HepG2 (cell line): Measurements from ENCODE around the gene AIF1. TPM values are rescaled to one million over a fixed set of nuclear protein-coding genes. Genes with fewer than 3 reads are reported as not detected.
A peak's percentile ranks its signal among the peaks of the same experiment; 100 is the strongest.

Experiments used
- ARNT2 ChIP-seq: sonication (generic); formaldehyde crosslinking; IDR thresholded peaks from 2 replicates; pipeline ENCODE4 v1.8.0; 2022; ENCODE audit warnings: mild to moderate bottlenecking, low read depth, missing genetic modification reagents, moderate library complexity
- BORCS8-MEF2B ChIP-seq: sonication (generic); formaldehyde crosslinking; IDR thresholded peaks from 2 replicates; pipeline ENCODE4 v1.8.0; 2022; ENCODE audit warnings: mild to moderate bottlenecking, missing genetic modification reagents
- CBFB ChIP-seq: sonication (generic); formaldehyde crosslinking; IDR thresholded peaks from 2 replicates; pipeline ENCODE4 v1.4.0; 2020; ENCODE audit warnings: missing genetic modification reagents
- NFYC ChIP-seq: IDR thresholded peaks from 2 replicates; pipeline ENCODE4 v1.6.1; 2016; ENCODE audit warnings: missing genetic modification reagents, missing compliant biosample characterization
- PCBP1 ChIP-seq: fragments of 200-400 bp; formaldehyde crosslinking; IDR thresholded peaks from 2 replicates; pipeline ENCODE4 v1.6.1; 2017; ENCODE audit warnings: mild to moderate bottlenecking, low read depth, low read length, borderline replicate concordance
- PRMT3 ChIP-seq: sonication (generic); formaldehyde crosslinking; IDR thresholded peaks from 2 replicates; pipeline ENCODE4 v1.8.1; 2022; ENCODE audit warnings: low read depth, mild to moderate bottlenecking, moderate library complexity, missing genetic modification reagents, borderline replicate concordance
- SIN3B ChIP-seq: fragments of 150-350 bp; IDR thresholded peaks from 2 replicates; pipeline ENCODE4 v1.6.1; 2014; ENCODE audit warnings: low read length
- ZFP90 ChIP-seq: sonication (generic); formaldehyde crosslinking; IDR thresholded peaks from 2 replicates; pipeline ENCODE4 v1.8.0; 2022; ENCODE audit warnings: missing genetic modification reagents, mild to moderate bottlenecking, inconsistent platforms, borderline replicate concordance
- ZNF3 ChIP-seq: IDR thresholded peaks from 2 replicates; pipeline ENCODE4 v1.7.0; 2017; ENCODE audit warnings: inconsistent platforms
- ZNF530 ChIP-seq: sonication (generic); formaldehyde crosslinking; IDR thresholded peaks from 2 replicates; pipeline ENCODE4 v1.5.0; 2020; ENCODE audit warnings: low read depth, mild to moderate bottlenecking, missing genetic modification reagents
- ZNF546 ChIP-seq: sonication (generic); formaldehyde crosslinking; conservative IDR thresholded peaks from 2 replicates; pipeline ENCODE4 v1.8.1; 2023; ENCODE audit warnings: mild to moderate bottlenecking, missing genetic modification reagents
- ZNF547 ChIP-seq: sonication (generic); formaldehyde crosslinking; IDR thresholded peaks from 2 replicates; pipeline ENCODE4 v1.5.1; 2020; ENCODE audit warnings: mild to moderate bottlenecking, missing genetic modification reagents
- ZNF567 ChIP-seq: sonication (generic); formaldehyde crosslinking; IDR thresholded peaks from 2 replicates; pipeline ENCODE4 v1.8.1; 2023; ENCODE audit warnings: mild to moderate bottlenecking, missing genetic modification reagents, borderline replicate concordance
- ZNF839 ChIP-seq: sonication (generic); formaldehyde crosslinking; IDR thresholded peaks from 2 replicates; pipeline ENCODE4 v1.4.0; 2020; ENCODE audit warnings: missing genetic modification reagents, mild to moderate bottlenecking, borderline replicate concordance
- ZSCAN21 ChIP-seq: sonication (generic); formaldehyde crosslinking; IDR thresholded peaks from 2 replicates; pipeline ENCODE4 v1.8.0; 2022; ENCODE audit warnings: mild to moderate bottlenecking, missing genetic modification reagents, moderate library complexity, borderline replicate concordance
- polyA plus RNA-seq, 8 experiments: library from polyadenylated mRNA; depleted of rRNA in 3 of 8; stranded (reverse) in 7 of 8; unstranded in 1 of 8; fragments of >200 nt; fragmentation: Illumina TruSeq in 4 of 8; extraction: Trizol in 4 of 8; gene quantifications; 2 replicates each; pipeline versions ENCODE4 v1.2.1 to v1.2.3, GENCODE V29; 2011 to 2016; ENCODE audit warnings: low read depth in 4 of 8, missing spikeins in 1 of 8, mixed read lengths in 1 of 8; ENCODE audit not compliant: insufficient read depth in 1 of 8
- total RNA-seq, 5 experiments: library from RNA; depleted of rRNA; stranded (reverse); fragments of >200 nt; fragmentation: Illumina TruSeq; extraction: Trizol; gene quantifications; 2 replicates each; pipeline ENCODE4 v1.2.3, GENCODE V29; 2016; ENCODE audit warnings: low read depth in 1 of 5
- TF ChIP-seq, protein P1 (sequence below), 2 experiments: fragments of 450-650 bp in 1 of 2; sonication (generic) in 1 of 2; formaldehyde crosslinking; IDR thresholded peaks; 2 replicates each; pipeline versions ENCODE4 v1.5.0 to v1.8.0; 2020 to 2022; ENCODE audit warnings: mild to moderate bottlenecking in 1 of 2, missing genetic modification reagents in 1 of 2
- TF ChIP-seq, protein P2 (sequence below): sonication (generic); formaldehyde crosslinking; IDR thresholded peaks from 2 replicates; pipeline ENCODE4 v1.4.0; 2020; ENCODE audit warnings: missing genetic modification reagents
- TF ChIP-seq, protein P3 (sequence below): IDR thresholded peaks from 2 replicates; pipeline ENCODE4 v1.6.1; 2016; ENCODE audit warnings: low read depth, borderline replicate concordance
- TF ChIP-seq, protein P4 (sequence below): sonication (generic); formaldehyde crosslinking; IDR thresholded peaks from 2 replicates; pipeline ENCODE4 v1.4.0; 2020; ENCODE audit warnings: missing genetic modification reagents
- TF ChIP-seq, protein P5 (sequence below): sonication (generic); formaldehyde crosslinking; IDR thresholded peaks from 2 replicates; pipeline ENCODE4 v1.5.0; 2020; ENCODE audit warnings: missing genetic modification reagents

AIF1 gene
- total and polyA plus RNA-seq, 2 of the 13 experiments (the other 11 are each of a cell fraction or from before 2014, with no cell fraction given), result 1.5 TPM; not detected in 1

DNA sequence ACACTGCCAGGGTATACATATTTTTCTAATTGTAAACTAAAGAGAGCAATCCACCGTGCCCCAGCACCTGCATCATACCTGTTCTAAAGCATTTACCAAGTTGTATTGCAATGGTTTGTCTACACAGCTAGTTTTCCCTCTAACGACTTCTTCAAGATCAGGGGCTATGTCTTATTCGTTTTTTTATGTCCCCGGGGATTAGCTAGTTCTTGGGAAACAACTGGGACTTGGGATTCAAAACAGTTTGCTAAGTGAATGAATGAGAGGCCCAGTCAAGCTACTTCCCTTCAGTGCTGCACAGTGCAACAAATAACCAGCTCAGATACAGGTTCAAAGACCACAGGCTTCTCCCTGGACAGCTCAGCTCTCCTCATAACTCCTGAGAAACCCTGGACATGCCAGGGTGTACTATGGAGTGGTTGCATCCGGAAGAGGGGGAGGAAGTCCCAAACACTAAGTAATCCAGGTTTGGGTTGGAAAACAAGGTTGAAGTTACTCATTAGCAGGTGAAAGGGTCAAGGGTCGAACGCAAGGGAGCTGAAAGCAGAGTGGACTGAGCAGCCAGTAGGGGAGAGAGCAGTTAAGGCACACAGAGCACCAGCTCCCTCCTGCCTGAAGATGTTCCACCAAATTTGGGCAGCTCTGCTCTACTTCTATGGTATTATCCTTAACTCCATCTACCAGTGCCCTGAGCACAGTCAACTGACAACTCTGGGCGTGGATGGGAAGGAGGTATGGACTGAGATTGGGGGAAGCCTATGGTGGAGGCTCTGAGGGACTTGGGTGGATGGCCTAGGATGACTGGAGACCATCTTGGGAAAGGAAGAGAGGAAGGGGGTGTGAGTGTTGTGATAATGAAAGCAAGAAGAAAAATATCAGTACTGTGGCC lies 40.6 kb downstream of the AIF1 start, which contains the start of gene APOM (continued):
- no peak for TF ChIP-seq SIN3B
- no peak; the same call in 1 of the 2 replicates for TF ChIP-seq ZNF839 (CRISPR knock-in tag)
- TF ChIP-seq ZNF547 (CRISPR knock-in tag), result peak; percentile 86
- no peak for TF ChIP-seq ZNF530 (CRISPR knock-in tag)
- TF ChIP-seq, protein P1, sequence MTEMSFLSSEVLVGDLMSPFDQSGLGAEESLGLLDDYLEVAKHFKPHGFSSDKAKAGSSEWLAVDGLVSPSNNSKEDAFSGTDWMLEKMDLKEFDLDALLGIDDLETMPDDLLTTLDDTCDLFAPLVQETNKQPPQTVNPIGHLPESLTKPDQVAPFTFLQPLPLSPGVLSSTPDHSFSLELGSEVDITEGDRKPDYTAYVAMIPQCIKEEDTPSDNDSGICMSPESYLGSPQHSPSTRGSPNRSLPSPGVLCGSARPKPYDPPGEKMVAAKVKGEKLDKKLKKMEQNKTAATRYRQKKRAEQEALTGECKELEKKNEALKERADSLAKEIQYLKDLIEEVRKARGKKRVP (CRISPR knock-in tag; IDR thresholded peaks at IDR 0.05), result peak in 1 of 2 experiments; percentile 88; a peak in 2 of 4 replicates
- TF ChIP-seq, protein P2, sequence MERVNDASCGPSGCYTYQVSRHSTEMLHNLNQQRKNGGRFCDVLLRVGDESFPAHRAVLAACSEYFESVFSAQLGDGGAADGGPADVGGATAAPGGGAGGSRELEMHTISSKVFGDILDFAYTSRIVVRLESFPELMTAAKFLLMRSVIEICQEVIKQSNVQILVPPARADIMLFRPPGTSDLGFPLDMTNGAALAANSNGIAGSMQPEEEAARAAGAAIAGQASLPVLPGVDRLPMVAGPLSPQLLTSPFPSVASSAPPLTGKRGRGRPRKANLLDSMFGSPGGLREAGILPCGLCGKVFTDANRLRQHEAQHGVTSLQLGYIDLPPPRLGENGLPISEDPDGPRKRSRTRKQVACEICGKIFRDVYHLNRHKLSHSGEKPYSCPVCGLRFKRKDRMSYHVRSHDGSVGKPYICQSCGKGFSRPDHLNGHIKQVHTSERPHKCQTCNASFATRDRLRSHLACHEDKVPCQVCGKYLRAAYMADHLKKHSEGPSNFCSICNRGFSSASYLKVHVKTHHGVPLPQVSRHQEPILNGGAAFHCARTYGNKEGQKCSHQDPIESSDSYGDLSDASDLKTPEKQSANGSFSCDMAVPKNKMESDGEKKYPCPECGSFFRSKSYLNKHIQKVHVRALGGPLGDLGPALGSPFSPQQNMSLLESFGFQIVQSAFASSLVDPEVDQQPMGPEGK (CRISPR knock-in tag), result peak; percentile 81
- no peak for TF ChIP-seq ZNF546 (CRISPR knock-in tag)
- peak; percentile 56; the same call in 1 of the 2 replicates for TF ChIP-seq CBFB (CRISPR knock-in tag)
- peak; percentile 68; the same call in 1 of the 2 replicates for TF ChIP-seq ZFP90
- TF ChIP-seq ZNF3 (CRISPR knock-in tag), result peak; percentile 93
- TF ChIP-seq, protein P3, sequence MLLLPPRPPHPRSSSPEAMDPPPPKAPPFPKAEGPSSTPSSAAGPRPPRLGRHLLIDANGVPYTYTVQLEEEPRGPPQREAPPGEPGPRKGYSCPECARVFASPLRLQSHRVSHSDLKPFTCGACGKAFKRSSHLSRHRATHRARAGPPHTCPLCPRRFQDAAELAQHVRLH (CRISPR knock-in tag), result peak; percentile 88; the same call in 1 of the 2 replicates
- peak; percentile 50; the same call in 1 of the 2 replicates for TF ChIP-seq NFYC (CRISPR knock-in tag)
- peak; percentile 93 for TF ChIP-seq BORCS8-MEF2B
- peak; percentile 88; the same call in 1 of the 2 replicates for TF ChIP-seq ZSCAN21
- TF ChIP-seq PCBP1, result no peak
- TF ChIP-seq PRMT3 (CRISPR knock-in tag), result peak; percentile 81; the same call in 1 of the 2 replicates
- no peak; the same call in 1 of the 2 replicates for TF ChIP-seq ARNT2 (CRISPR knock-in tag)
- peak; percentile 64; the same call in 1 of the 2 replicates for TF ChIP-seq ZNF567 (CRISPR knock-in tag)
- TF ChIP-seq, protein P4, sequence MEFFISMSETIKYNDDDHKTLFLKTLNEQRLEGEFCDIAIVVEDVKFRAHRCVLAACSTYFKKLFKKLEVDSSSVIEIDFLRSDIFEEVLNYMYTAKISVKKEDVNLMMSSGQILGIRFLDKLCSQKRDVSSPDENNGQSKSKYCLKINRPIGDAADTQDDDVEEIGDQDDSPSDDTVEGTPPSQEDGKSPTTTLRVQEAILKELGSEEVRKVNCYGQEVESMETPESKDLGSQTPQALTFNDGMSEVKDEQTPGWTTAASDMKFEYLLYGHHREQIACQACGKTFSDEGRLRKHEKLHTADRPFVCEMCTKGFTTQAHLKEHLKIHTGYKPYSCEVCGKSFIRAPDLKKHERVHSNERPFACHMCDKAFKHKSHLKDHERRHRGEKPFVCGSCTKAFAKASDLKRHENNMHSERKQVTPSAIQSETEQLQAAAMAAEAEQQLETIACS (CRISPR knock-in tag), result peak; percentile 53; the same call in 1 of the 2 replicates
- TF ChIP-seq, protein P5, sequence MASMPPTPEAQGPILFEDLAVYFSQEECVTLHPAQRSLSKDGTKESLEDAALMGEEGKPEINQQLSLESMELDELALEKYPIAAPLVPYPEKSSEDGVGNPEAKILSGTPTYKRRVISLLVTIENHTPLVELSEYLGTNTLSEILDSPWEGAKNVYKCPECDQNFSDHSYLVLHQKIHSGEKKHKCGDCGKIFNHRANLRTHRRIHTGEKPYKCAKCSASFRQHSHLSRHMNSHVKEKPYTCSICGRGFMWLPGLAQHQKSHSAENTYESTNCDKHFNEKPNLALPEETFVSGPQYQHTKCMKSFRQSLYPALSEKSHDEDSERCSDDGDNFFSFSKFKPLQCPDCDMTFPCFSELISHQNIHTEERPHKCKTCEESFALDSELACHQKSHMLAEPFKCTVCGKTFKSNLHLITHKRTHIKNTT (CRISPR knock-in tag), result no peak
